Measurements from ENCODE around the gene GLMN.
"Not testable (repeated sequence)": the region's sequence is repeated elsewhere in the genome, so short reads cannot be mapped to it uniquely, and the experiment has no call there.

The GLMN gene

GRCh38 chr1:92299477-92300150, 827 bp upstream of the GLMN start:
- no peak for DNase-seq

GRCh38 chr1:92298213-92298572, 594 bp downstream of the GLMN start:
- no peak for DNase-seq

GRCh38 chr1:92291372-92291999, 7.3 kb downstream of the GLMN start:
- no peak for DNase-seq

- not testable (repeated sequence) for DNase-seq
Measured at GRCh38 chr1:92281411-92281810, 17.4 kb downstream of the GLMN start.

- DNase-seq, result not testable (repeated sequence)
Measured at GRCh38 chr1:92279781-92280180, 19.0 kb downstream of the GLMN start.

- no peak for DNase-seq
Measured at GRCh38 chr1:92277105-92277723, 21.6 kb downstream of the GLMN start.

GRCh38 chr1:92276082-92276481, 22.7 kb downstream of the GLMN start:
- no peak for DNase-seq

- no peak for DNase-seq
Measured at GRCh38 chr1:92274939-92275338, 23.8 kb downstream of the GLMN start.

GRCh38 chr1:92273039-92273438, 25.7 kb downstream of the GLMN start:
- DNase-seq, result no peak

GRCh38 chr1:92262516-92262915, 36.3 kb downstream of the GLMN start:
- no peak for DNase-seq

GRCh38 chr1:92259350-92259749, 39.4 kb downstream of the GLMN start:
- no peak for DNase-seq

GRCh38 chr1:92254714-92255113, 44.1 kb downstream of the GLMN start:
- DNase-seq, result not testable (repeated sequence)

- DNase-seq, result no peak
Measured at GRCh38 chr1:92244376-92244775, 54.4 kb downstream of the GLMN start.

- DNase-seq, result no peak
Measured at GRCh38 chr1:92240034-92240433, 58.8 kb downstream of the GLMN start.

- DNase-seq, result no peak
Measured at GRCh38 chr1:92230736-92231135, 68.1 kb downstream of the GLMN start.

GRCh38 chr1:92228401-92228800, 70.4 kb downstream of the GLMN start:
- DNase-seq, result no peak

GRCh38 chr1:92219028-92219427, 79.8 kb downstream of the GLMN start:
- DNase-seq, result no peak

- DNase-seq, result no peak
Measured at GRCh38 chr1:92218559-92218958, 80.2 kb downstream of the GLMN start.

- no peak for DNase-seq
Measured at GRCh38 chr1:92217721-92218120, 81.1 kb downstream of the GLMN start, which contains the start of gene C1orf146. Gene C1orf146 (plus strand): TSS chr1:92217915. CDS start chr1:92231421, 13,506 bp downstream.

GRCh38 chr1:92211166-92211565, 87.6 kb downstream of the GLMN start:
- no peak for DNase-seq

GRCh38 chr1:92210701-92211100, 88.1 kb downstream of the GLMN start:
- DNase-seq, result no peak

- no peak for DNase-seq
Measured at GRCh38 chr1:92203105-92203504, 95.7 kb downstream of the GLMN start.

- DNase-seq, result no peak
Measured at GRCh38 chr1:92201973-92202372, 96.8 kb downstream of the GLMN start.
